ENCODE results near the gene CDC42BPG.

DNA sequence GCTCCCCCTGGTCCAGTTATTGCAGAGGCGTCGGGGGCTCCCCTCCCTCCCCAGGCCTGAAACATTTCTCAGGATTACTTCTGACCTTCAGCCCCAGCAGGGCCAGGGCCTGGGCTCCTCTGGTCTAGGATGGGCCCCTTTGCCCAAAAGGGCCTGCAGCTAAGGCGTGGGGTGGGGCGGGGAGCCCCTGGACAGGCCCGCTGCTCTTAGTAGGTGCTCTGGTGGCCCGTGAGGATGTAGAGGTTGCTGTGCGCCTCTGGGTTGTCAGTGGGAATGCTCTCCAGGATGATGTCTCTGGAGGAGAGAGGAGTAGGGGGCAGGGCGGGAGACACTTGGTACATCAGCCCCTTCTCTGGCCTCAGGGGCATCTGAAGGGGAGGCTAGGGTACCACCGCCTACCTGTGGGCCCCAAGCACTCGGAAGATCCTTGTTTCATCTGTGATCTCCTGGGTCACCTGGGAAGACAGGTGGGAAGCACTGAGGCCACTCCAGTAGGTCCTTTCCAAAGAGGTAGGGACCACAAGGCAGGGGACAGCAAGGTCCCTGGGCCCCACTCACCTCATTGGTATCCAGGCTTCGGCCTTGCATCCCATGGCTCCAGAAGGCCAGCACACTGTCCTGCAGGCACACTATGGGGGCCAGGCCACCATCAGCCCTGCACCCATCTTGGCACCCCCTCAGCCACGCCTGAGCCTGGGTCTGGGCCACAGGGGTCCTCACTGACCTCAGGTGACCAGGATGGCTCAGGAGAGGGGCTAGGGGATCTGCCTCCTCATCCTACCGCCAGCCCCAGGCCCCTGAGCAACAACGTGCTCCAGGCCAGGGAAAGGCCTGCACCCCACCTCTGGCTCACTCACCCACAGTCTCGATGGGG lies 54.9 kb downstream of the CDC42BPG start:
- TF ChIP-seq, protein P1, sequence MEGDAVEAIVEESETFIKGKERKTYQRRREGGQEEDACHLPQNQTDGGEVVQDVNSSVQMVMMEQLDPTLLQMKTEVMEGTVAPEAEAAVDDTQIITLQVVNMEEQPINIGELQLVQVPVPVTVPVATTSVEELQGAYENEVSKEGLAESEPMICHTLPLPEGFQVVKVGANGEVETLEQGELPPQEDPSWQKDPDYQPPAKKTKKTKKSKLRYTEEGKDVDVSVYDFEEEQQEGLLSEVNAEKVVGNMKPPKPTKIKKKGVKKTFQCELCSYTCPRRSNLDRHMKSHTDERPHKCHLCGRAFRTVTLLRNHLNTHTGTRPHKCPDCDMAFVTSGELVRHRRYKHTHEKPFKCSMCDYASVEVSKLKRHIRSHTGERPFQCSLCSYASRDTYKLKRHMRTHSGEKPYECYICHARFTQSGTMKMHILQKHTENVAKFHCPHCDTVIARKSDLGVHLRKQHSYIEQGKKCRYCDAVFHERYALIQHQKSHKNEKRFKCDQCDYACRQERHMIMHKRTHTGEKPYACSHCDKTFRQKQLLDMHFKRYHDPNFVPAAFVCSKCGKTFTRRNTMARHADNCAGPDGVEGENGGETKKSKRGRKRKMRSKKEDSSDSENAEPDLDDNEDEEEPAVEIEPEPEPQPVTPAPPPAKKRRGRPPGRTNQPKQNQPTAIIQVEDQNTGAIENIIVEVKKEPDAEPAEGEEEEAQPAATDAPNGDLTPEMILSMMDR (IDR thresholded peaks at IDR 0.05), result no peak
- TF ChIP-seq POLR2A (IDR thresholded peaks at IDR 0.05), result no peak
- TF ChIP-seq EP300 (IDR thresholded peaks at IDR 0.05), result no peak
